Hair follicle dermal papilla cell (primary cell): ENCODE results near the gene ATP4B. TPM values are rescaled to one million over a fixed set of nuclear protein-coding genes. Genes with fewer than 3 reads are reported as not detected.

Experiments
- total RNA-seq: library from RNA; depleted of rRNA; stranded (reverse); fragments of >200 nt; gene quantifications from 2 replicates; pipeline ENCODE4 v1.2.3, GENCODE V29; 2012

ATP4B gene
- not detected in 2 replicates for total RNA-seq

GRCh38 chr13:113657851-113658741 is at the start of gene ATP4B:
Gene ATP4B (minus strand): TSS chr13:113658198. CDS start chr13:113658144, 54 bp downstream.

GRCh38 chr13:113666951-113667701 is 9.1 kb upstream of the ATP4B start, which contains the start of gene GRK1:
Gene GRK1 (plus strand): TSS chr13:113667219. CDS start chr13:113667387, 168 bp downstream.

Other genes starting within 250 kb of the ATP4B start
- gene ADPRHL1, start 204.7 kb downstream of the ATP4B start, total RNA-seq, result 1.1 and 2.3 TPM in 2 replicates
- 9.8 and 12.8 TPM in 2 replicates for gene DCUN1D2, start 167.5 kb downstream of the ATP4B start, total RNA-seq
- gene TFDP1, start 73.4 kb downstream of the ATP4B start, total RNA-seq, result 61.7 and 64.9 TPM in 2 replicates
- not detected in 2 replicates for gene GRK1, start 9.0 kb upstream of the ATP4B start, total RNA-seq
- gene TMEM255B, start 101.0 kb upstream of the ATP4B start, total RNA-seq, result 0.49 and 0.73 TPM in 2 replicates
- gene GAS6, start 205.9 kb upstream of the ATP4B start, total RNA-seq, result 314 and 418 TPM in 2 replicates